ENCODE measurements around the gene ARHGAP8.
"Not testable (repeated sequence)": the region's sequence is repeated elsewhere in the genome, so short reads cannot be mapped to it uniquely, and the experiment has no call there.

ARHGAP8 gene

GRCh38 chr22:44741929-44742328, 10.4 kb upstream of the ARHGAP8 start:
- no peak for DNase-seq

GRCh38 chr22:44743247-44743646, 9.1 kb upstream of the ARHGAP8 start:
- no peak for DNase-seq

DNA sequence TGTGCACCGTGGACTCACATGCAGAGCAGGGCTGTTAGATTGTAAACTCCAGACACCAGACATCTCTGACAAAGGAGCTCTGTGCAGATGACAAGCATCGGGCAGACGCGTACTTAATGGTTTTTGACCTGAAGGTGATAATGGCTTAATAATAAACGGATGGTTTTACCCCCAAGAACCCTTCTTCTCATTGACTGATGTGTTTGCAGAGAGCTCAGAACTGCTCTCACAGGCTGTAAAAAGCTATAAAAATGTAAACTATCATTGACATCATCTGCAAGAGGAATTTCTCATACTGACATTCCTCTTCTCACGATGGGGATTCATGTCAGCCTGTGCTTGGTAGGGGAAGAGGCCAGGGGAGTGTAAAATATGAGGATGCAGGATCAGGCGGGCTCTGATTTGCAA, 8.6 kb upstream of the ARHGAP8 start:
- DNase-seq: no peak

- DNase-seq: no peak
Observed at GRCh38 chr22:44745853-44746789, 6.3 kb upstream of the ARHGAP8 start.

DNA sequence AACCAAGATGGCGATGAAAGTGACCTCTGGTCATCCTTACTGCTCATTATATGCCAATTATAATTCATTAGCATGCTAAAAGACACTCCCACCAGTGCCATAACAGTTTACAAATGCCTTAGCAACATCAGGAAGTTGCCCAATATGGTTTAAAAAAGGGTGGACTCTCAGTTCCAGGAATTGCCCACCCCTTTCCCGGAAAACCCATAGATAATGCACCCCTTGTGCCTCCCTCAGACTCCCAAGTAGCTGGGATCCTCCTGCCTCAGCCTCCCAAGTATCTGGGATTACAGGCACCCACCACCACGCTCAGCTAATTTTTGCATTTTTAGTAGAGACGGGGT, 4.6 kb upstream of the ARHGAP8 start:
- not testable (repeated sequence) for DNase-seq

DNA sequence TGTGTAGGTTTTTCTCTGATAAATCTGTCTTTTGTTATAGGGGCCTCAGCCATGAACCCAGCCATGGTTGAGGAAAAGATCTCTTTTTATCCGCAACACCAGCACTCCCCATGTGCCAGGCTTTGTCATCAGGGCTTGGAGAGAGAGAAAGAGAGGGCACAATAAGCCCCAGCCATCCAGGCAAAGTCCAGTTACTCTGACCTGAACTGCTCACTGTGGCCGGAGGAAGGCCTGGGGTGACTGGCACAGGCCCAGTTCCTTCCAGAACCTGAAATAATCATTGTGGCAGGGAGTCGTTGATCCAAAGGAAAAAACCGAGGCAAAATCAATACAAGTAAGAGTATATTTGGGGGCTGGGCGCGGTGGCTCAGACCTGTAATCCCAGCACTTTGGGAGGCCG, 3.9 kb upstream of the ARHGAP8 start:
- DNase-seq: no peak

- DNase-seq: no peak
Observed at GRCh38 chr22:44750481-44750880, 1.9 kb upstream of the ARHGAP8 start.

DNA sequence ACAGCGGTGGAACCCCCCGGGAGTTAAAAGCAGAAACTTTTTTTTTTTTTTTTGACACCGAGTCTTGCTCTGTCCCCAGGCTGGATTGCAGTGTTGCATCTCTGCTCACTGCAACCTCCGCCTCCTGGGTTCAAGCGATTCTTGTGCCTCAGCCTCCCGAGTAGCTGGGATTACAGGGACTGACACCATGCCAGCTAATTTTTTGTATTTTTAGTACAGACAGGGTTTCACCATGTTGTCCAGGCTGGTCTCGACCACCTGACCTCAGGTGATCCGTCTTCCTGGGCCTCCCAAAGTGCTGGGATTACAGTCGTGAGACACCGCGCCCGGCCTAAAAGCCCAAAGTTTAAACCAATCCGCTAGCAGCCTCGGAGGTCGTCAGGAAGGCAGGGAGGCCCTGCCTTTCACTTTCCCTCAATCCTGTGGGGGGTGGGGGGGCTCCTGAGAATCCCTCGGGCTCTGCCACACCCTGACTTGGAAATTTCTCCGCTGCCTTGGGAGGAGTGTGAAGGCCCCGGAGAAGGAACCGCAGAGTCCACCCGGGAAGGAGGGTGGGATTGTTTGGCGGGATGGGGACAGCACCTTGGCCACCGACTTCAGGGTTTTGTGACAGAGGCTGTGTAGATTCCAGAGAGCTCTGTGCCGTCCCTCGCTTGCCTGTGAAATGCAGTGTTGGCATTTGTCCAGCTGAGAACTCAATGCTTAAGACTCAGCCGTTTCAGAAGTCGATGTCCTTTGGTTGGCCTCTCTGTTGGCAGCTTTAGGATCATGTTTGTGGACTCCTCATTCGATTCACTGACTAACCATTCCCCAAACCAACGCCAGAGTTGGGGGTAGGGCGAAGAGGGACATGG, 1.0 kb downstream of the ARHGAP8 start:
- no peak for DNase-seq

DNA sequence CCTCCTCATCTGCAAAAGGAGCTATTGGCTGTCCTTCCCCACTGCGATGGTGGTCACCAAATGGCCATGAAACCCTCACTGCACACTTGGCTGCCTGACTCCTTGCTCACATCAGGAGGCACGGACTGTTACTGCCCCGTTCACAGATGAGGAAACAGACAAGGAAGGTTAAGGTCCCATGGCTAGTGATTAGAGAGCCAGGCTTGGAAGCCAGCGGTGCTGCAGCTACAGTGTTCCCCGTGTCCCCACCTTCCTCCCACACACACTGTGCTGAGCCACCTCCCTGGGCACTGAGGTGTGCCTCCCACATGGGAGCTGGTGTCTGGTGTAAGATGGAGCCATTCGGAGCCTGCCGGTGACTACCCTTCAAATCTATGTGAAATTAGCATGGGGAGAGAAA, 2.6 kb downstream of the ARHGAP8 start:
- no peak for DNase-seq

DNA sequence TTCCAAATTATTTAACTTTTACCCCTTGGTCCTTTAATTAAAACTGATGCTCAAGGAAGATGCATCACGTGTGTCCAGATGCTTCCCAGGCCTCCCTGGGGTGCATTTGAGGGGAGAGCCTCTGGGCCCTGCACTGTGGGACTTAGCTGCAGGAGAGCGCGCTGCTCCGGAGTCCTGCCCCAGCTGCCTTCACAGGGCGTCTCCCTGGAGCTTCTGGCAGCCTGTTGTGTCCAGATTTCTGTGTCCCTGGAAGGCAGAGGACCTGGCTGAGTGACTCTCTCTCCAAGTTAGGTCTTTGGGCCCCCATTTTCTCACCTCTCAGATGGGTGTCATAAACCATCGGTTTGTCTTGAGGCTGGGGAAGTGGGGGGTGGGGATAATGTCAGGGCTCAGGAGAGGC, 3.0 kb downstream of the ARHGAP8 start:
- no peak for DNase-seq

- DNase-seq: no peak
Observed at GRCh38 chr22:44755956-44756361, 3.6 kb downstream of the ARHGAP8 start.

DNA sequence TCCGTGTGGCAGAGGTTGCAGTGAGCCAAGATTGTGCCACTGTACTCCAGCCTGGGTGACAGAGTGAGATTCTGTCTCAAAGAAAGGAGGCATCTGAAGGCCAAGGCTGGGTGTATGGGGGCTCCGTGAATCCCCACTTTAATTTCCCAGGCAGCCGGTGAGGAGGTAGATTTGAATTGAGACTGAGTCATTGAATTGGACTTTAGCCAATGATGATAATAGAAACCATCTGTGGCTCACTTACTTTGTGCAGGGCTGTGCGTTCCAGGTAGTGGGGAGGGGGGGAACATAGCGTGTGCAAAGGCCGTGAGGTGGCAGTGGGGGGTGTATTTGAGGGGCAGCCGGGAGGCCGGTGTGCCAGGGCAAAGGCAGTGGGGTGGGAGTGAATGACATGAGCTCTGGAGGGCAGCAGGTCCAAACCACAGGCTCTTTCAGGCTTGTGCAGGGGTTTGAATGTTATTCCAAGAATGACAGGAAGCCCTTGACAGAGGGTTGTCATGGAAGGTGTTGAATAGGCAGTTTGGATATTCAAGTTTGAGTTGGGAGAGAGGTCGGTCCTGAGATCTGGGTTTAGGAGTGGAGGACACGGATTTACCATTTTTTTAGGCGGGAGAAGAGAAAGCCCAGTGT, 6.1 kb downstream of the ARHGAP8 start:
- no peak for DNase-seq

- DNase-seq: no peak
Observed at GRCh38 chr22:44759001-44759400, 6.6 kb downstream of the ARHGAP8 start.

DNA sequence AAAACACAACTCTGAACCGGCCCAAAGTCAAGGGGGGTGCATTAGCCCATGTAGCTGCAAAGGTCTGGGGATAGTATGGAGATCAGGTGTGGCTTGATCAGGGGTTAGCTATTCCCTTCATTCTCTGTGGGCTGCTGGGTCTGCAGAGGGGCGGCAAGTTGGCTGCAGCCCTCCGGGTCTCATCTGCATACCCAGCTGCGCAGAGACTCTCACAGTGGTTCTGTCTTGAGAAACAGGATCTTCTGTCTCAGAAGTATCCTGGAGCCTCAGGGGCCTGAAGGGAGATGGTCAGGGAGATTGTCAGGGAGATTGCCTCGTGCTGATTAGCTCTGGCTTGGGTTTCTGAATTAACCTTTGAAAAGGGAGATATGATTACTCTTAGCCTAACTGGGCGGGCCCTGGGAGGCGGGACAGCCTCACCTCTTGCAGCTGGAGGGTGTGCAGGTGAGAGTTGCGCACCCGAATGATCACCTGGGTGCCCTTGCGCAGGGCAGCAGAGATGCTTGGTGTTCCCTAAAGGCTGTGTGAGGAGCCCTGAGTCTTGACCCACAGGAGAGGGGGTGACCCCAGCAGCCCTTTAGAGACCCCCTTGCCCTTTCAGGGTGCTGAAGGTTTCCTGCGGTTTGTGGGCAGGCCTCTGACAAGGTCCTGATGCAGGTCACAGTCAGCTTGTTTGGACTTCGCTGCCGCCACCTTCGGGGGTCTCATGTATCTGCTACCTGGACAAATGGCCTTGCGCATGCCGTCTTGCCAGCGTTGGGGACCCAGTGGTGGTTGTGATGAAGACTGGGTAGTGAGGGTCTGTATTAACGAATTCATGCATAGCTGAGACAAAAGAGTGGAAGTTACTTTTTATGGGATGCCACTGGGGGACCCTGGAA, 7.3 kb downstream of the ARHGAP8 start:
- DNase-seq: no peak

GRCh38 chr22:44760476-44760875, 8.1 kb downstream of the ARHGAP8 start:
- no peak for DNase-seq

GRCh38 chr22:44761025-44761424, 8.7 kb downstream of the ARHGAP8 start:
- no peak for DNase-seq

- no peak for DNase-seq
Observed at GRCh38 chr22:44764373-44764772, 12.0 kb downstream of the ARHGAP8 start.

GRCh38 chr22:44764974-44765373, 12.6 kb downstream of the ARHGAP8 start:
- no peak for DNase-seq

- no peak for DNase-seq
Observed at GRCh38 chr22:44765571-44766285, 13.4 kb downstream of the ARHGAP8 start.

DNA sequence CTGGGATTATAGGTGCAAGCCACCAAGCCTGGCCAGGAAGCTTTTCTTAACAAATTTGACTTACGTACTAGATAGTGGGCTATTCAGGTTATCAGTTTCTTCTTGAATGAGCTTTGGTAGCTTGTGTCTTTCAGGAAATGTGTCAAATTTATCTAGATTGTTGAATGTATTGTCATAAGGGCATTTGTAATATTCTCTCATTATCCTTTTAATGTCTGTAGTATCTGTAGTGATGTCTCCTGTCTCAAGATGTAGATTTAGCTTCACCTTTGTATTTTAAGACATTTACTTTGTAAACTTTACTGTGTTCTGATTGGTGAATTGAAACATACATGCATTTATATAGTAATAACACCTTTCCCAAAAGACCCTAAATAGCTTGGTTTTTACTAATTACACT, 20.7 kb downstream of the ARHGAP8 start:
- no peak for DNase-seq

DNA sequence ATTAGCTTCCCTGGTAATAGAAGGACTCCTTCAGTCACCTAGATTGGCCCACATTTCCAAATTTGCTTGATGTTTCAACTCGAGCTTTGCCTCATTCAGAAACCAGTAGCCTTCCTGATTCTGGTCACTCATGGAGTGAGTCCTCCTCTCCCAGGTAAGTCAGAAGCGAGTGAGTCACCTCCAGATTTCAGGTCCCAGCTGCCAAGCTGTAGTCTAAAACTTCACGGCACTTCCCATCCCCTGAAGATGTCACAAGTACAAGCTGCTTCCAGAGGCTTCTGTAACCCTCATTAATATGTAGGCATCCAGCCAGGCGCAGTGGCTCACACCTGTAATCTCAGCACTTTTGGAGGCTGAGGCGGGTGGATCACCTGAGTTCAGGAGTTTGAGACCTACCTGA, 23.5 kb downstream of the ARHGAP8 start:
- no peak for DNase-seq

Data from NCI-H1092 treated with DMSO at 0.1 percent for 48 hours (cell line).